HepG2 (cell line): ENCODE measurements around the gene NOXO1. TPM values are rescaled to one million over a fixed set of nuclear protein-coding genes. Genes with fewer than 3 reads are reported as not detected.
A peak's percentile ranks its signal among the peaks of the same experiment; 100 is the strongest.

Experiments used
- GATAD1 ChIP-seq: IDR thresholded peaks from 2 replicates; pipeline ENCODE4 v1.6.1; 2016; ENCODE audit warnings: missing genetic modification reagents, missing compliant biosample characterization
- KDM6A ChIP-seq: IDR thresholded peaks from 2 replicates; pipeline ENCODE4 v1.6.1; 2016; ENCODE audit warnings: low read depth
- MXD3 ChIP-seq: IDR thresholded peaks from 2 replicates; pipeline ENCODE4 v1.6.1; 2016; ENCODE audit warnings: mild to moderate bottlenecking, missing biosample characterization, missing genetic modification reagents
- NR3C1 ChIP-seq: sonication (generic); formaldehyde crosslinking; IDR thresholded peaks from 2 replicates; pipeline ENCODE4 v1.4.0; 2020; ENCODE audit warnings: missing genetic modification reagents
- PHF5A ChIP-seq: IDR thresholded peaks from one replicate; pipeline ENCODE4 v1.6.1; 2018; ENCODE audit warnings: low read depth, missing genetic modification reagents; ENCODE audit not compliant: unreplicated experiment
- RBM39 ChIP-seq: fragments of 200-400 bp; formaldehyde crosslinking; IDR thresholded peaks from one replicate; pipeline ENCODE4 v1.6.1; 2018; ENCODE audit warnings: antibody characterized with exemption, mild to moderate bottlenecking, low read depth, low read length; ENCODE audit not compliant: poor library complexity, severe bottlenecking
- SYNCRIP ChIP-seq: fragments of 200-400 bp; formaldehyde crosslinking; IDR thresholded peaks from 2 replicates; pipeline ENCODE4 v1.6.1; 2018; ENCODE audit warnings: mild to moderate bottlenecking, low read depth, low read length; ENCODE audit not compliant: insufficient read depth
- TCF7 ChIP-seq: sonication (generic); IDR thresholded peaks from 2 replicates; pipeline ENCODE4 v1.6.1; 2016; ENCODE audit warnings: antibody characterized with exemption, low read depth
- ZNF251 ChIP-seq: sonication (generic); formaldehyde crosslinking; IDR thresholded peaks from 2 replicates; pipeline ENCODE4 v1.9.0; 2021; ENCODE audit warnings: mild to moderate bottlenecking, missing genetic modification reagents
- ZNF547 ChIP-seq: sonication (generic); formaldehyde crosslinking; IDR thresholded peaks from 2 replicates; pipeline ENCODE4 v1.5.1; 2020; ENCODE audit warnings: mild to moderate bottlenecking, missing genetic modification reagents
- ZNF562 ChIP-seq: sonication (generic); formaldehyde crosslinking; IDR thresholded peaks from 2 replicates; pipeline ENCODE4 v1.8.0; 2022; ENCODE audit warnings: missing genetic modification reagents, borderline replicate concordance
- ZNF710 ChIP-seq: sonication (generic); formaldehyde crosslinking; IDR thresholded peaks from 2 replicates; pipeline ENCODE4 v1.5.0; 2020; ENCODE audit warnings: mild to moderate bottlenecking, missing genetic modification reagents, borderline replicate concordance
- ZNF841 ChIP-seq: sonication (generic); formaldehyde crosslinking; IDR thresholded peaks from 2 replicates; pipeline ENCODE4 v1.8.1; 2023; ENCODE audit warnings: missing genetic modification reagents, borderline replicate concordance
- polyA plus RNA-seq, 8 experiments: library from polyadenylated mRNA; depleted of rRNA in 3 of 8; stranded (reverse) in 7 of 8; unstranded in 1 of 8; fragments of >200 nt; fragmentation: Illumina TruSeq in 4 of 8; extraction: Trizol in 4 of 8; gene quantifications; 2 replicates each; pipeline versions ENCODE4 v1.2.1 to v1.2.3, GENCODE V29; 2011 to 2016; ENCODE audit warnings: low read depth in 4 of 8, missing spikeins in 1 of 8, mixed read lengths in 1 of 8; ENCODE audit not compliant: insufficient read depth in 1 of 8
- total RNA-seq, 5 experiments: library from RNA; depleted of rRNA; stranded (reverse); fragments of >200 nt; fragmentation: Illumina TruSeq; extraction: Trizol; gene quantifications; 2 replicates each; pipeline ENCODE4 v1.2.3, GENCODE V29; 2016; ENCODE audit warnings: low read depth in 1 of 5
- TF ChIP-seq, protein P1 (sequence below): sonication (generic); formaldehyde crosslinking; IDR thresholded peaks from 2 replicates; pipeline ENCODE4 v1.5.1; 2020; ENCODE audit warnings: missing genetic modification reagents, mild to moderate bottlenecking, borderline replicate concordance
- TF ChIP-seq, protein P2 (sequence below): sonication (generic); formaldehyde crosslinking; IDR thresholded peaks from 2 replicates; pipeline ENCODE4 v1.5.0; 2020; ENCODE audit warnings: missing genetic modification reagents
- TF ChIP-seq, protein P3 (sequence below), 2 experiments: IDR thresholded peaks; 2 replicates each; pipeline ENCODE4 v1.6.1; 2011 to 2012; ENCODE audit warnings: low read length in 2 of 2, borderline replicate concordance in 1 of 2, low read depth in 1 of 2, mild to moderate bottlenecking in 1 of 2, moderate library complexity in 1 of 2

Gene NOXO1
- total and polyA plus RNA-seq, 2 of the 13 experiments (the other 11 are each of a cell fraction or from before 2014, with no cell fraction given) = 0.69 to 1.4 TPM

DNA sequence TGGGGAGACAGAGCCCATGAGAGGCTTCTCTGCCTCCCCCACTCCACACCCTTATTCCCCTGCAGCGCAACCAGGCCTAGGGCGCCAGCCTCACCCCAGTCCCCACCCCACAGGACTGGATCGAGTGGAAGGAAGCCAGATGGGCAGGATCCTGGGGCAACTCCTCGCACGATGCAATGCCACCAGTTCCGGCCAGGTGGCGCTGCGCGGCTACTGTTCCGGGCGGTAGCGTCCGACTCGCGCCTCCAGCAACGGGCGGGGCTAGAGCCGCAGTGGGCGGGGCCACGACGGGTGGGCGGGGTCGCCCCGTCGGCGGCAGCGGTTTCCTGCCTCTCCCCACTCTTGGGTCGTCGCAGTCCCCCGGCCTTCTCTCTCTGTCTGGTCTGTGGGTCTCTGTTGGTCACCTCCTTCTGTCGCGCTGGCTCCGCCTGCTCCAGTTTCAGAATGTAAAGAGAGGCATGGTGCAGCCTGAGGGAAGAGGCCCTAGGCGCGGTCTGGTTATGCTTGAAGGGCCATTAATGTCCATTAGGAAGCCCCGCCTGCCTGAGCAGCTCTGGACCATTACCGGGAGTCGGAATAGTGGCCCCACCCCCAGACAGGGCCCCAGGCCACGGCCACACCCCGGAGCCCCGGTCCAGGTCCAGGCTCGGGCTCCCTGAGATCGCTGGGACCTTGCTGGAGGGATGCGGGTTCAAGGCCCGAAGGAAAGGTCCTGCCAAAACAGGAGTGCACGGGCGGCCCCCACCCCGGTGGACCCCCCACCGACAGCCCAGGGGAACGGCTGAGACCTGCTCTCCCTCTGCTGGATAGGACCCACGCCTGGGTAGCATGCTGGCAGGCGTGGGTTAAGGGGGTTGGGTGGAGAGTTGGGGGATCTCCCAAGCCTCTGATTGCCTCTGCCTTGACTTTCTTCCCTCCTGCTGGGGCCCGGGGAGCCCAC, 42.1 kb upstream of the NOXO1 start (continued):
- TF ChIP-seq MXD3 (CRISPR knock-in tag) (peak; percentile 26), ZNF841 (CRISPR knock-in tag) (no peak), SYNCRIP (no peak), PHF5A (CRISPR knock-in tag) (no peak), ZNF710 (CRISPR knock-in tag) (peak; percentile 40; the same call in 1 of the 2 replicates), NR3C1 (CRISPR knock-in tag) (no peak), KDM6A (CRISPR knock-in tag) (no peak), RBM39 (no peak), TCF7 (no peak), ZNF562 (CRISPR knock-in tag) (no peak), GATAD1 (peak; percentile 81), ZNF547 (CRISPR knock-in tag) (0 out of 2 replicates have a peak, but pooled peaks have one; percentile 36), ZNF251 (CRISPR knock-in tag) (no peak)
- TF ChIP-seq, protein P1, sequence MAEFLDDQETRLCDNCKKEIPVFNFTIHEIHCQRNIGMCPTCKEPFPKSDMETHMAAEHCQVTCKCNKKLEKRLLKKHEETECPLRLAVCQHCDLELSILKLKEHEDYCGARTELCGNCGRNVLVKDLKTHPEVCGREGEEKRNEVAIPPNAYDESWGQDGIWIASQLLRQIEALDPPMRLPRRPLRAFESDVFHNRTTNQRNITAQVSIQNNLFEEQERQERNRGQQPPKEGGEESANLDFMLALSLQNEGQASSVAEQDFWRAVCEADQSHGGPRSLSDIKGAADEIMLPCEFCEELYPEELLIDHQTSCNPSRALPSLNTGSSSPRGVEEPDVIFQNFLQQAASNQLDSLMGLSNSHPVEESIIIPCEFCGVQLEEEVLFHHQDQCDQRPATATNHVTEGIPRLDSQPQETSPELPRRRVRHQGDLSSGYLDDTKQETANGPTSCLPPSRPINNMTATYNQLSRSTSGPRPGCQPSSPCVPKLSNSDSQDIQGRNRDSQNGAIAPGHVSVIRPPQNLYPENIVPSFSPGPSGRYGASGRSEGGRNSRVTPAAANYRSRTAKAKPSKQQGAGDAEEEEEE (CRISPR knock-in tag) = no peak
- TF ChIP-seq, protein P2, sequence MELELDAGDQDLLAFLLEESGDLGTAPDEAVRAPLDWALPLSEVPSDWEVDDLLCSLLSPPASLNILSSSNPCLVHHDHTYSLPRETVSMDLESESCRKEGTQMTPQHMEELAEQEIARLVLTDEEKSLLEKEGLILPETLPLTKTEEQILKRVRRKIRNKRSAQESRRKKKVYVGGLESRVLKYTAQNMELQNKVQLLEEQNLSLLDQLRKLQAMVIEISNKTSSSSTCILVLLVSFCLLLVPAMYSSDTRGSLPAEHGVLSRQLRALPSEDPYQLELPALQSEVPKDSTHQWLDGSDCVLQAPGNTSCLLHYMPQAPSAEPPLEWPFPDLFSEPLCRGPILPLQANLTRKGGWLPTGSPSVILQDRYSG (CRISPR knock-in tag) = no peak
- TF ChIP-seq, protein P3, sequence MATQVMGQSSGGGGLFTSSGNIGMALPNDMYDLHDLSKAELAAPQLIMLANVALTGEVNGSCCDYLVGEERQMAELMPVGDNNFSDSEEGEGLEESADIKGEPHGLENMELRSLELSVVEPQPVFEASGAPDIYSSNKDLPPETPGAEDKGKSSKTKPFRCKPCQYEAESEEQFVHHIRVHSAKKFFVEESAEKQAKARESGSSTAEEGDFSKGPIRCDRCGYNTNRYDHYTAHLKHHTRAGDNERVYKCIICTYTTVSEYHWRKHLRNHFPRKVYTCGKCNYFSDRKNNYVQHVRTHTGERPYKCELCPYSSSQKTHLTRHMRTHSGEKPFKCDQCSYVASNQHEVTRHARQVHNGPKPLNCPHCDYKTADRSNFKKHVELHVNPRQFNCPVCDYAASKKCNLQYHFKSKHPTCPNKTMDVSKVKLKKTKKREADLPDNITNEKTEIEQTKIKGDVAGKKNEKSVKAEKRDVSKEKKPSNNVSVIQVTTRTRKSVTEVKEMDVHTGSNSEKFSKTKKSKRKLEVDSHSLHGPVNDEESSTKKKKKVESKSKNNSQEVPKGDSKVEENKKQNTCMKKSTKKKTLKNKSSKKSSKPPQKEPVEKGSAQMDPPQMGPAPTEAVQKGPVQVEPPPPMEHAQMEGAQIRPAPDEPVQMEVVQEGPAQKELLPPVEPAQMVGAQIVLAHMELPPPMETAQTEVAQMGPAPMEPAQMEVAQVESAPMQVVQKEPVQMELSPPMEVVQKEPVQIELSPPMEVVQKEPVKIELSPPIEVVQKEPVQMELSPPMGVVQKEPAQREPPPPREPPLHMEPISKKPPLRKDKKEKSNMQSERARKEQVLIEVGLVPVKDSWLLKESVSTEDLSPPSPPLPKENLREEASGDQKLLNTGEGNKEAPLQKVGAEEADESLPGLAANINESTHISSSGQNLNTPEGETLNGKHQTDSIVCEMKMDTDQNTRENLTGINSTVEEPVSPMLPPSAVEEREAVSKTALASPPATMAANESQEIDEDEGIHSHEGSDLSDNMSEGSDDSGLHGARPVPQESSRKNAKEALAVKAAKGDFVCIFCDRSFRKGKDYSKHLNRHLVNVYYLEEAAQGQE (IDR thresholded peaks at IDR 0.05; ENCODE audit: borderline replicate concordance in 1 of 2, low read depth in 1 of 2, low read length in 2 of 2) = no peak
